ENCODE measurements around the gene GPR158. TPM values are rescaled to one million over a fixed set of nuclear protein-coding genes. Genes with fewer than 3 reads are reported as not detected.

GPR158 gene
- total and polyA plus RNA-seq, 4 donors, result 0.03 to 0.08 TPM; not detected in 2

DNA sequence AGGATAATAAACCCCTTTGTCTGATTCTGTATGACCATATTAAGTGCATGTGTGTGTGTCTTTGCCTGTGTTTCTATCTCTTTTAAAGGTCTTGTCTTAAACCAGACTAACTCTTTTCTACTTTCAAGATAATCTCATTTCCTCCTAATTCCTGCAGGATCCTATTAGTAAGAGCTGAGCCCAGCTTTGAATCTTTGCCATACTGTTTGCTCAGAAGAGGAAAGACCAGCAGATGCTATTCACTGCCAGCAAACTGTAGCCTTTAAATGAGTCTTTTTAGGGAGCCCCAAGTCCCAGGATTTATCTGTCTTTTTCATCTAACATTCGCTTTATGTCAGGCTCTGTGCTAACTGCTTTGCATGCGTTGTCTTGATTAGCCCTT is 2.9 kb downstream of the GPR158 start:
- no peak overlapping the region for H3K9ac ChIP-seq (ENCODE audit: low read depth in 1 of 2, low read length in 2 of 2)
- H3K27me3 ChIP-seq (ENCODE audit: control insufficient read depth in 4 of 4, insufficient read depth in 4 of 4, low read length in 3 of 4), result peaks cover 2 to 15% (median 9%) of the 10 kb centered on the region in 4 donors
- H3K9me3 ChIP-seq (ENCODE audit: control insufficient read depth in 4 of 4, low read length in 3 of 4), result no peaks in the 10 kb centered on the region
- TF ChIP-seq ATF3 (IDR thresholded peaks at IDR 0.05), result no peak
- TF ChIP-seq SP1 (IDR thresholded peaks at IDR 0.05), result no peak
- no peak for TF ChIP-seq RXRA (IDR thresholded peaks at IDR 0.05)
- no peak for TF ChIP-seq EGR1 (IDR thresholded peaks at IDR 0.05; ENCODE audit: low read depth in 2 of 2)
- TF ChIP-seq ZBTB33 (IDR thresholded peaks at IDR 0.05), result no peak
- TF ChIP-seq RAD21 (IDR thresholded peaks at IDR 0.05), result no peak
- no peak for TF ChIP-seq FOXA1 (IDR thresholded peaks at IDR 0.05)
- TF ChIP-seq NR2F2 (IDR thresholded peaks at IDR 0.05), result no peak
- TF ChIP-seq MAX (IDR thresholded peaks at IDR 0.05), result no peak
- TF ChIP-seq HNF4G (IDR thresholded peaks at IDR 0.05), result no peak
- no peak for TF ChIP-seq HNF4A (conservative IDR thresholded peaks at IDR 0.05)
- TF ChIP-seq FOXA2 (IDR thresholded peaks at IDR 0.05), result no peak
- TF ChIP-seq, protein P1, sequence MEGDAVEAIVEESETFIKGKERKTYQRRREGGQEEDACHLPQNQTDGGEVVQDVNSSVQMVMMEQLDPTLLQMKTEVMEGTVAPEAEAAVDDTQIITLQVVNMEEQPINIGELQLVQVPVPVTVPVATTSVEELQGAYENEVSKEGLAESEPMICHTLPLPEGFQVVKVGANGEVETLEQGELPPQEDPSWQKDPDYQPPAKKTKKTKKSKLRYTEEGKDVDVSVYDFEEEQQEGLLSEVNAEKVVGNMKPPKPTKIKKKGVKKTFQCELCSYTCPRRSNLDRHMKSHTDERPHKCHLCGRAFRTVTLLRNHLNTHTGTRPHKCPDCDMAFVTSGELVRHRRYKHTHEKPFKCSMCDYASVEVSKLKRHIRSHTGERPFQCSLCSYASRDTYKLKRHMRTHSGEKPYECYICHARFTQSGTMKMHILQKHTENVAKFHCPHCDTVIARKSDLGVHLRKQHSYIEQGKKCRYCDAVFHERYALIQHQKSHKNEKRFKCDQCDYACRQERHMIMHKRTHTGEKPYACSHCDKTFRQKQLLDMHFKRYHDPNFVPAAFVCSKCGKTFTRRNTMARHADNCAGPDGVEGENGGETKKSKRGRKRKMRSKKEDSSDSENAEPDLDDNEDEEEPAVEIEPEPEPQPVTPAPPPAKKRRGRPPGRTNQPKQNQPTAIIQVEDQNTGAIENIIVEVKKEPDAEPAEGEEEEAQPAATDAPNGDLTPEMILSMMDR (IDR thresholded peaks at IDR 0.05; ENCODE audit: low read depth, low read length, missing input control), result no peak
- TF ChIP-seq TAF1 (conservative IDR thresholded peaks at IDR 0.05), result no peak
- TF ChIP-seq GABPA (IDR thresholded peaks at IDR 0.05 in 1 of 2, conservative IDR thresholded peaks at IDR 0.05 in 1 of 2), result no peak
- TF ChIP-seq, protein P2, sequence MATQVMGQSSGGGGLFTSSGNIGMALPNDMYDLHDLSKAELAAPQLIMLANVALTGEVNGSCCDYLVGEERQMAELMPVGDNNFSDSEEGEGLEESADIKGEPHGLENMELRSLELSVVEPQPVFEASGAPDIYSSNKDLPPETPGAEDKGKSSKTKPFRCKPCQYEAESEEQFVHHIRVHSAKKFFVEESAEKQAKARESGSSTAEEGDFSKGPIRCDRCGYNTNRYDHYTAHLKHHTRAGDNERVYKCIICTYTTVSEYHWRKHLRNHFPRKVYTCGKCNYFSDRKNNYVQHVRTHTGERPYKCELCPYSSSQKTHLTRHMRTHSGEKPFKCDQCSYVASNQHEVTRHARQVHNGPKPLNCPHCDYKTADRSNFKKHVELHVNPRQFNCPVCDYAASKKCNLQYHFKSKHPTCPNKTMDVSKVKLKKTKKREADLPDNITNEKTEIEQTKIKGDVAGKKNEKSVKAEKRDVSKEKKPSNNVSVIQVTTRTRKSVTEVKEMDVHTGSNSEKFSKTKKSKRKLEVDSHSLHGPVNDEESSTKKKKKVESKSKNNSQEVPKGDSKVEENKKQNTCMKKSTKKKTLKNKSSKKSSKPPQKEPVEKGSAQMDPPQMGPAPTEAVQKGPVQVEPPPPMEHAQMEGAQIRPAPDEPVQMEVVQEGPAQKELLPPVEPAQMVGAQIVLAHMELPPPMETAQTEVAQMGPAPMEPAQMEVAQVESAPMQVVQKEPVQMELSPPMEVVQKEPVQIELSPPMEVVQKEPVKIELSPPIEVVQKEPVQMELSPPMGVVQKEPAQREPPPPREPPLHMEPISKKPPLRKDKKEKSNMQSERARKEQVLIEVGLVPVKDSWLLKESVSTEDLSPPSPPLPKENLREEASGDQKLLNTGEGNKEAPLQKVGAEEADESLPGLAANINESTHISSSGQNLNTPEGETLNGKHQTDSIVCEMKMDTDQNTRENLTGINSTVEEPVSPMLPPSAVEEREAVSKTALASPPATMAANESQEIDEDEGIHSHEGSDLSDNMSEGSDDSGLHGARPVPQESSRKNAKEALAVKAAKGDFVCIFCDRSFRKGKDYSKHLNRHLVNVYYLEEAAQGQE (IDR thresholded peaks at IDR 0.05), result no peak
- no peak for TF ChIP-seq YY1 (IDR thresholded peaks at IDR 0.05)
- no peak overlapping the region for H3K27ac ChIP-seq (ENCODE audit: low read depth in 1 of 2, low read length in 2 of 2)
- no peak for DNase-seq (ENCODE audit: low spot score)
- no peaks in the 10 kb centered on the region for H3K36me3 ChIP-seq (ENCODE audit: control insufficient read depth in 4 of 4, insufficient read depth in 3 of 4, low read depth in 1 of 4, low read length in 3 of 4)
- 80% methylated on average over 2 of the region's 2 CpGs for whole genome bisulfite sequencing
- peaks cover 9 to 27% (median 13%) of the 10 kb centered on the region in 4 donors for H3K4me1 ChIP-seq (ENCODE audit: control insufficient read depth in 4 of 4, insufficient read depth in 4 of 4, low read length in 3 of 4)
- no peak overlapping the region for H3K4me3 ChIP-seq (ENCODE audit: low read depth in 1 of 3, low read length in 3 of 3)

- peaks cover 9 to 27% (median 13%) of the 10 kb centered on the region in 4 donors for H3K4me1 ChIP-seq (ENCODE audit: control insufficient read depth in 4 of 4, insufficient read depth in 4 of 4, low read length in 3 of 4)
- DNase-seq (ENCODE audit: low spot score), result no peak
- no peak overlapping the region for H3K27ac ChIP-seq (ENCODE audit: low read depth in 1 of 2, low read length in 2 of 2)
- no peak overlapping the region for H3K4me3 ChIP-seq (ENCODE audit: low read depth in 1 of 3, low read length in 3 of 3)
- H3K9ac ChIP-seq (ENCODE audit: low read depth in 1 of 2, low read length in 2 of 2), result no peak overlapping the region
- peaks cover 2 to 15% (median 9%) of the 10 kb centered on the region in 4 donors for H3K27me3 ChIP-seq (ENCODE audit: control insufficient read depth in 4 of 4, insufficient read depth in 4 of 4, low read length in 3 of 4)
- no peaks in the 10 kb centered on the region for H3K9me3 ChIP-seq (ENCODE audit: control insufficient read depth in 4 of 4, low read length in 3 of 4)
- H3K36me3 ChIP-seq (ENCODE audit: control insufficient read depth in 4 of 4, insufficient read depth in 3 of 4, low read depth in 1 of 4, low read length in 3 of 4), result no peaks in the 10 kb centered on the region
- TF ChIP-seq NR2F2 (IDR thresholded peaks at IDR 0.05) (no peak), ZBTB33 (IDR thresholded peaks at IDR 0.05) (no peak), FOXA1 (IDR thresholded peaks at IDR 0.05) (no peak), RXRA (IDR thresholded peaks at IDR 0.05) (no peak), ATF3 (IDR thresholded peaks at IDR 0.05) (no peak), HNF4G (IDR thresholded peaks at IDR 0.05) (no peak), HNF4A (conservative IDR thresholded peaks at IDR 0.05) (no peak), MAX (IDR thresholded peaks at IDR 0.05) (no peak), FOXA2 (IDR thresholded peaks at IDR 0.05) (no peak), SP1 (IDR thresholded peaks at IDR 0.05) (no peak), RAD21 (IDR thresholded peaks at IDR 0.05) (no peak), YY1 (IDR thresholded peaks at IDR 0.05) (no peak)
Measured at GRCh38 chr10:25178411-25178810, 3.6 kb downstream of the GPR158 start.
